ENCODE results near the gene MRPL23.
A peak's percentile ranks its signal among the peaks of the same experiment; 100 is the strongest.

Gene MRPL23

DNA sequence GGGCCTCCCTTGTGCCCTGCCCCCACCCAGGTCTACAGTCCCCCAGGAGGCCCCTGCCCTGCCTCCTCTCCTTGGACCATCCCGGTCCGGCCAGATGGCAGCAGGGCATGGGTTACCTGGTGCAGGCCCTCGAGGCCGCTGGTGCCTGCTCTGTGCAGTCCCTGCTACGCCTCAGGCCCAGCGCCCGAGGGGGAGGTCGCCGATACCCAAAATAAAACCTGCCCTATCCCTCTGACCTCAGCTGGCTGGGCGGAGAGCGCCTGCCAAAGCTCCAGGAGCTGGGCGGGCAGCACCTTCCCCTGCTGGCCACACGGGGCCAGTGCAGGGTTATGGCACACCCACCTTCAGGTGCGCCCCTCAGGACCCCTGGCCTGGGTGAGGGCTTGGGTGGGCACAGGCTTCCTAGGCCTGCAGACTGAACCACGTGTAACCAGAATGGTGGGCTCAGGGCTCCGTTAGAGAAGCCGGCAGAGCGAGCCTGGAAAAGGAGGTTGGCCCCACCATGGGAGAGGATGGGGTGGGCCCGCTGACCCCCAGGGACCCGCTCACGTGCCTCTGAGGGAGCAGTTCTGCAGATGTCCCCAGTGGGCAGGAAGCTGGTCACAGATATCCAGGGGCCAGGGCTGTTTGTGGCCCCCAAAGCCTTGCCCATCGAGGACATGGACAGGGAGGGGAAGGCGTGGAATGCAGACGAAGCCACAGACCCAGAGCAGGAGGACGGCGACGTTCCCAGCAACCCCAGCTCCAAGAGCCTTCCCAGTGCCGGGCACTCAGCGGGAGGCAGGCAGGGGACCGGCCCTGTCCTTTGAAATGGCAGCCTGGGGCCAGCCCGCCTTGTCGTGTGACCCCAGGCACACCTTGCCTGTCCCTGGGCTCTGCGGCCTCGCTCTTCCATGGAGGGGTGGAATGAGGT, 29.4 kb upstream of the MRPL23 start:
- TF ChIP-seq ZBTB7A (IDR thresholded peaks at IDR 0.05; ENCODE audit: low read depth) (peak; percentile 65; the same call in 1 of the 2 replicates), EGR1 (IDR thresholded peaks at IDR 0.05) (no peak), RAD21 (IDR thresholded peaks at IDR 0.05; ENCODE audit: low read depth) (peak; percentile 21; the same call in 1 of the 2 replicates)

GRCh38 chr11:1918436-1919315, 28.5 kb upstream of the MRPL23 start:
- TF ChIP-seq REST (IDR thresholded peaks at IDR 0.05; ENCODE audit: low read depth) (no peak), ZBTB7A (IDR thresholded peaks at IDR 0.05; ENCODE audit: low read depth) (no peak), FOXM1 (IDR thresholded peaks at IDR 0.05; ENCODE audit: borderline replicate concordance, low read depth) (no peak), RAD21 (IDR thresholded peaks at IDR 0.05; ENCODE audit: low read depth) (peak; percentile 37; the same call in 1 of the 2 replicates), EP300 (IDR thresholded peaks at IDR 0.05; ENCODE audit: borderline replicate concordance) (no peak)
- TF ChIP-seq, protein P1, sequence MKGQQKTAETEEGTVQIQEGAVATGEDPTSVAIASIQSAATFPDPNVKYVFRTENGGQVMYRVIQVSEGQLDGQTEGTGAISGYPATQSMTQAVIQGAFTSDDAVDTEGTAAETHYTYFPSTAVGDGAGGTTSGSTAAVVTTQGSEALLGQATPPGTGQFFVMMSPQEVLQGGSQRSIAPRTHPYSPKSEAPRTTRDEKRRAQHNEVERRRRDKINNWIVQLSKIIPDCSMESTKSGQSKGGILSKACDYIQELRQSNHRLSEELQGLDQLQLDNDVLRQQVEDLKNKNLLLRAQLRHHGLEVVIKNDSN (IDR thresholded peaks at IDR 0.05), result no peak
- TF ChIP-seq, protein P2, sequence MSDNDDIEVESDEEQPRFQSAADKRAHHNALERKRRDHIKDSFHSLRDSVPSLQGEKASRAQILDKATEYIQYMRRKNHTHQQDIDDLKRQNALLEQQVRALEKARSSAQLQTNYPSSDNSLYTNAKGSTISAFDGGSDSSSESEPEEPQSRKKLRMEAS (IDR thresholded peaks at IDR 0.05), result no peak

DNA sequence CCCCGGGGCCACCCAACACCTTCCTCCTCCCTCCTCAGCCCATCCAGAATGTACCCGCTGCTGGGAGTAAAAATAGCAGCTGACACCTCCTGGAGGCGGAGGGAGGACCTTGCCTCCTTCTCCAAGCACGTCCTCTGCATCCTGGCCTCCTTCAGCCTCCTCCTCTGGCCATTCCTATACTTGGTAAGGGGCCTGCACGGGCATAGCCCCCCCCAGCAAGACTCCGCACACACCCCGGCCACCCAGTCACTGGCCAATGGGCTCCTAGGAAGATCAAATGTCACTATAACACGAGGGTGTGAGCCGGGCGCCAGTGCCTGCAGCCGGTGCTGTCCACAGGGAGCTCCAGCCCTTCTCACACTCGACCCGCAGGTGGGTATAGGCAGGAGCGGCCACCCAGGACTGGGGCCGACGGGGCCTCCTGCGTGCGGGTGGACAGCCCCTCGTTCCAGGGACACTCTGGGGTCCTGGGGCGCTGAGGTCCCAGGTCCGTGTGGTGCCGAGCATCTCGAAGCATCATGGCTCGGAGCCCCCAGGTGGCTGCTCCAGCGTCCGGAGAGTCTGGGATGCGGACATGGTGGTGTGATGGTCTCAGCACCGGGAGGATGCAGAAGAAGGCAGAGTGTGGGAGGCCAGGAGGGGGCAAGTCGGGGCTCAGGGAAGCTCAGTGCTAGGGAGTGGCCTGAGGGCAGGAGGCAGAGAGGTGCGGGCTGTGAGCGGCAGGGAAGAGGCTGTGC, 27.6 kb upstream of the MRPL23 start, which contains the start of gene TNNT3:
TNNT3 (plus strand) TSS at position 313 of the 737 bp plus-strand sequence. CDS start 3,172 bp downstream, outside the sequence.
- TF ChIP-seq NFIC (IDR thresholded peaks at IDR 0.05) (no peak), TAF1 (IDR thresholded peaks at IDR 0.05; ENCODE audit: low read depth) (no peak), FOXM1 (IDR thresholded peaks at IDR 0.05; ENCODE audit: borderline replicate concordance, low read depth) (no peak), EGR1 (IDR thresholded peaks at IDR 0.05) (no peak), TEAD4 (IDR thresholded peaks at IDR 0.05) (no peak), CEBPB (IDR thresholded peaks at IDR 0.05) (no peak), ZBTB7A (IDR thresholded peaks at IDR 0.05; ENCODE audit: low read depth) (no peak), REST (IDR thresholded peaks at IDR 0.05; ENCODE audit: low read depth) (no peak), YY1 (IDR thresholded peaks at IDR 0.05; ENCODE audit: low read depth) (no peak)
- TF ChIP-seq, protein P2 (IDR thresholded peaks at IDR 0.05), result no peak

DNA sequence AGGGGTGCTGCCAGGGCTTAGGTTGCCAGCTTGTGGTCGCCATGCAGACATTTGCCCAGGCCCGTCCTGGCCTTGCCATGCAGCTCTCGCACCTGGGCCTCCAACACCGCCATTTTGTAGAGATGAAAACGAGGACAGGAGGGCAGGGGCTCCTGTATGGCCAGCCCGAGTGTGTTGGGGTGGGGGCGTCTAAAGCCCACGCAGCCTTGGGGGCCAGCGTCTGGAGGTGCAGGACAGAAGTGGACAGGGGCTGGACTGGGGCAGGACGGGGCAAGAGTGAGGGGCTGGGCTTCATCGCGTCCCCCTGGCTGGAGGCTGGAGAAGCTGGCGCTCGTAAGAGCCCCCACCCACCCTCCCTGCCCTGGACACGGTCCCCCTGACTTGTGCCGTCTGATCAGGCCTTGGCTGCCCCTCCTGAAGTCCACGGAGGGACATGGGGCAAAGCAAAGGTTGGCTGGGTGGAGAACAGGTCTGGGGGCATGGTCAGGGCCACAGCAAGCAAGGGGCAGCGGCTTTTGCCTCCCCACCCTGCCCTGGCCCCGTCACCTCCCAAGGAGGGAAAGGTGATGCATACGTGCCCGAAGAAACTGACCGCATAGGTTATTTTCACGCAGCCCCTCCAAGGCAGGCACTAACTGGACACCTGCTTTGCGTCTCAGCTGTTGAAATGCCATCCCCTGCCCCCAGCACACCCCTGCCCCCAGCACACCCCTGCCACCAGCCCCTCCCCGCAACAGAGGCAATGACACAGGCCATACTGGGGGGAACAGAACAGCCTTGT, 26.8 kb upstream of the MRPL23 start:
- TF ChIP-seq CREB1 (IDR thresholded peaks at IDR 0.05; ENCODE audit: low read depth) (no peak), TAF1 (IDR thresholded peaks at IDR 0.05; ENCODE audit: low read depth) (no peak), CEBPB (IDR thresholded peaks at IDR 0.05) (no peak), EGR1 (IDR thresholded peaks at IDR 0.05) (no peak), NFIC (IDR thresholded peaks at IDR 0.05) (no peak), YY1 (IDR thresholded peaks at IDR 0.05; ENCODE audit: low read depth) (no peak), EP300 (IDR thresholded peaks at IDR 0.05; ENCODE audit: borderline replicate concordance) (no peak), FOXM1 (IDR thresholded peaks at IDR 0.05; ENCODE audit: borderline replicate concordance, low read depth) (no peak), TEAD4 (IDR thresholded peaks at IDR 0.05) (no peak), ZBTB7A (IDR thresholded peaks at IDR 0.05; ENCODE audit: low read depth) (no peak), TCF12 (IDR thresholded peaks at IDR 0.05; ENCODE audit: low read depth) (no peak), RAD21 (IDR thresholded peaks at IDR 0.05; ENCODE audit: low read depth) (no peak), REST (IDR thresholded peaks at IDR 0.05; ENCODE audit: low read depth) (no peak)
- TF ChIP-seq, protein P1 (IDR thresholded peaks at IDR 0.05), result no peak
- TF ChIP-seq, protein P2 (IDR thresholded peaks at IDR 0.05), result no peak

Measured in Ishikawa (cell line).